NCI-H748 (cell line): Measurements from ENCODE around the gene TICAM2.

Source experiments
- DNase-seq: peaks from one replicate; lab custom pipeline; 2025; ENCODE audit not compliant: unreplicated experiment; lab: John Stamatoyannopoulos, UW

TICAM2 gene

GRCh38 chr5:115573133-115573532 is 29.1 kb downstream of the TICAM2 start:
- DNase-seq = no peak

- peak; percentile 16 for DNase-seq
These were observed 30.8 kb downstream of the TICAM2 start for GRCh38 chr5:115571441-115571878.

- no peak for DNase-seq
These were observed 33.6 kb downstream of the TICAM2 start for GRCh38 chr5:115568668-115569067.

- no peak for DNase-seq
These were observed 37.0 kb downstream of the TICAM2 start for GRCh38 chr5:115565233-115565632.

- no peak for DNase-seq
These were observed 41.1 kb downstream of the TICAM2 start for GRCh38 chr5:115561176-115561575.

GRCh38 chr5:115559524-115559923 is 42.8 kb downstream of the TICAM2 start:
- DNase-seq = no peak

- DNase-seq = no peak
These were observed 43.8 kb downstream of the TICAM2 start for GRCh38 chr5:115558388-115558956.

- peak; percentile 7 for DNase-seq
These were observed 44.5 kb downstream of the TICAM2 start for GRCh38 chr5:115557667-115558387.

- DNase-seq = no peak
These were observed 46.0 kb downstream of the TICAM2 start for GRCh38 chr5:115556276-115556675.

- no peak for DNase-seq
These were observed 47.1 kb downstream of the TICAM2 start for GRCh38 chr5:115555084-115555633.

- no peak for DNase-seq
These were observed 49.2 kb downstream of the TICAM2 start for GRCh38 chr5:115553082-115553481.

- DNase-seq = no peak
These were observed 50.9 kb downstream of the TICAM2 start for GRCh38 chr5:115551415-115551814.

GRCh38 chr5:115549154-115549553 is 53.1 kb downstream of the TICAM2 start:
- peak; percentile 38 for DNase-seq

GRCh38 chr5:115548683-115549082 is 53.6 kb downstream of the TICAM2 start:
- DNase-seq = no peak

GRCh38 chr5:115545351-115545882 is 56.9 kb downstream of the TICAM2 start:
- DNase-seq = no peak

- DNase-seq = peak; percentile 97
These were observed 57.6 kb downstream of the TICAM2 start, which contains the start of gene FEM1C for GRCh38 chr5:115544436-115545350. Gene FEM1C, minus strand, starts transcription at chr5:115544775. Its CDS starts 1,282 bp downstream, at chr5:115543493.

GRCh38 chr5:115544043-115544435 is 58.2 kb downstream of the TICAM2 start:
- no peak for DNase-seq

GRCh38 chr5:115543365-115544042 is 58.8 kb downstream of the TICAM2 start:
- peak; percentile 72 for DNase-seq

GRCh38 chr5:115542651-115543364 is 59.5 kb downstream of the TICAM2 start:
- DNase-seq = peak; percentile 27

GRCh38 chr5:115542086-115542485 is 60.2 kb downstream of the TICAM2 start:
- DNase-seq = peak; percentile 20
